K562 (cell line): ENCODE results near the gene PRKG1.
"Not testable (repeated sequence)": the region's sequence is repeated elsewhere in the genome, so short reads cannot be mapped to it uniquely, and the experiment has no call there.

Experiments
- CREB3L1 ChIP-seq: fragments of 450-650 bp; IDR thresholded peaks from 2 replicates; pipeline ENCODE4 v1.6.1; 2014; ENCODE audit warnings: low read depth, mild to moderate bottlenecking, moderate library complexity, borderline replicate concordance
- EZH2 ChIP-seq: IDR thresholded peaks from 2 replicates; pipeline ENCODE4 v1.6.1; 2012; ENCODE audit warnings: low read depth, mild to moderate bottlenecking, inconsistent platforms, low read length, borderline replicate concordance
- HDAC6 ChIP-seq: IDR thresholded peaks from 2 replicates; pipeline ENCODE4 v1.6.1; 2012; ENCODE audit warnings: low read depth, mild to moderate bottlenecking, control low read depth, inconsistent platforms, low read length, moderate library complexity
- TAF1 ChIP-seq: IDR thresholded peaks from 2 replicates; pipeline ENCODE4 v1.6.1; 2011; ENCODE audit warnings: mild to moderate bottlenecking, low read length, moderate library complexity; ENCODE audit not compliant: insufficient read depth, control insufficient read depth, severe bottlenecking; ENCODE audit errors: extremely low read depth
- ZNF239 ChIP-seq: fragments of 250-450 bp; sonication (Bioruptor Pico); IDR thresholded peaks from 2 replicates; pipeline ENCODE4 v1.4.0; 2020; ENCODE audit warnings: mild to moderate bottlenecking

DNA sequence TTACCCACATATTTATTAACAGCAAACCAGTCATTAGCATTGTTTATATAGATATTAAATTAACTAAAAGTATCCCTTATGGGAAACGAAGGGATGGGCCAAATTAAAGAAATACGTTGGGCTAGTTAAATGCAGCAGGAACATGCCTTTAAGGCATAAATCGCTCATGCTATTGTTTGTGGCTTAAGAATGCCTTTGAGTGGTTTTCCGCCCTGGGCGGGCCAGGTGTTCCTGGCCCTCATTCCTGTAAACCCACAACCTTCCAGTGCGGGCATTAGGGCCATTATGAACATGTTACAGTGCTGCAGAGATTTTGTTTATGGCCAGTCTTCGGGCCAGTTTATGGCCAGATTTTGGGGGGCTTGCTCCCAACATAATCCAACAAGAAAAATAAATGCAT lies 1173.6 kb downstream of the PRKG1 start:
- not testable (repeated sequence) for TF ChIP-seq TAF1; ZNF239 (CRISPR knock-in tag); EZH2; HDAC6; CREB3L1
